Transverse colon (tissue), 4 donors: ENCODE data around the gene ZNF318.
"Not testable (repeated sequence)": the region's sequence is repeated elsewhere in the genome, so short reads cannot be mapped to it uniquely, and the experiment has no call there.

Experiments used
- POLR2A ChIP-seq: fragments of 450-650 bp; IDR thresholded peaks from one replicate; pipeline ENCODE4 v1.6.1; 2016; ENCODE audit warnings: antibody characterized with exemption, mild to moderate bottlenecking, moderate library complexity
- POLR2AphosphoS5 ChIP-seq, 3 donors: sonication (generic); formaldehyde crosslinking; IDR thresholded peaks; one replicate each; pipeline ENCODE4 v1.6.1; 2016; ENCODE audit warnings: antibody characterized with exemption in 3 of 3
- TF ChIP-seq, protein P1 (sequence below), 5 experiments: fragments of 200-600 bp in 3 of 5; fragments of 450-650 bp in 2 of 5; sonication (generic) in 3 of 5; IDR thresholded peaks; 1 replicate in 2 of 5; 2 replicates in 3 of 5; pipeline ENCODE4 v1.5.1; 2016 to 2017; ENCODE audit warnings: antibody characterized with exemption in 5 of 5, inconsistent platforms in 3 of 5, mild to moderate bottlenecking in 2 of 5, moderate library complexity in 1 of 5

DNA sequence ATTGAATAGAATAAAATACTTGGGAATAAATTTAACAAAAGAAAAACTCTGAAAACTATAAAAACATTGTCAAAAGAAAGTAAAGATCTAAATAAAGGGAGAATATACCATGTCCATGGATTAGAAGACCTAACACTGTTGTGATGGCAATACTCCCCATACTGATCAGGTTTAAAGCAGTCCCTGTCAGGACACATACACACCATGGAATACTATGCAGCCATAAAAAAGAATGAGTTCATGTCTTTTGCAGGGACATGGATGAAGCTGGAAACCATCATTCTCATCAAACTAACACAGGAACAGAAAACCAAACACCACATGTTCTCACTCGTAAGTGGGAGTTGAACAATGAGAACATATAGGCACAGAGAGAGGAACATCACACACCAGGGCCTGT is 41.3 kb upstream of the ZNF318 start:
- TF ChIP-seq, protein P1, sequence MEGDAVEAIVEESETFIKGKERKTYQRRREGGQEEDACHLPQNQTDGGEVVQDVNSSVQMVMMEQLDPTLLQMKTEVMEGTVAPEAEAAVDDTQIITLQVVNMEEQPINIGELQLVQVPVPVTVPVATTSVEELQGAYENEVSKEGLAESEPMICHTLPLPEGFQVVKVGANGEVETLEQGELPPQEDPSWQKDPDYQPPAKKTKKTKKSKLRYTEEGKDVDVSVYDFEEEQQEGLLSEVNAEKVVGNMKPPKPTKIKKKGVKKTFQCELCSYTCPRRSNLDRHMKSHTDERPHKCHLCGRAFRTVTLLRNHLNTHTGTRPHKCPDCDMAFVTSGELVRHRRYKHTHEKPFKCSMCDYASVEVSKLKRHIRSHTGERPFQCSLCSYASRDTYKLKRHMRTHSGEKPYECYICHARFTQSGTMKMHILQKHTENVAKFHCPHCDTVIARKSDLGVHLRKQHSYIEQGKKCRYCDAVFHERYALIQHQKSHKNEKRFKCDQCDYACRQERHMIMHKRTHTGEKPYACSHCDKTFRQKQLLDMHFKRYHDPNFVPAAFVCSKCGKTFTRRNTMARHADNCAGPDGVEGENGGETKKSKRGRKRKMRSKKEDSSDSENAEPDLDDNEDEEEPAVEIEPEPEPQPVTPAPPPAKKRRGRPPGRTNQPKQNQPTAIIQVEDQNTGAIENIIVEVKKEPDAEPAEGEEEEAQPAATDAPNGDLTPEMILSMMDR (IDR thresholded peaks at IDR 0.05), result not testable (repeated sequence)
- not testable (repeated sequence) for TF ChIP-seq POLR2AphosphoS5 (IDR thresholded peaks at IDR 0.05); POLR2A
